Urinary bladder (tissue), 4 donors: ENCODE data around the gene PRKG1. TPM values are rescaled to one million over a fixed set of nuclear protein-coding genes. Genes with fewer than 3 reads are reported as not detected.

Experiments
- DNase-seq: peaks from one replicate; pipeline ENCODE4 v3.0.0-alpha.2; 2015; ENCODE audit errors: extremely low spot score
- H3K27ac ChIP-seq: one replicate; pipeline ENCODE4 v1.5.1; 2013; ENCODE audit warnings: low read depth, mild to moderate bottlenecking, moderate library complexity
- H3K36me3 ChIP-seq: one replicate; pipeline ENCODE4 v1.6.1; 2013; ENCODE audit warnings: mild to moderate bottlenecking, moderate library complexity; ENCODE audit not compliant: insufficient read depth
- H3K4me1 ChIP-seq: one replicate; pipeline ENCODE4 v1.6.1; 2013; ENCODE audit warnings: mild to moderate bottlenecking, moderate library complexity; ENCODE audit not compliant: insufficient read depth
- H3K4me3 ChIP-seq: one replicate; pipeline ENCODE4 v1.5.1; 2013; ENCODE audit warnings: low read depth, low read length
- WGBS: extraction: QIAGEN DNeasy Blood & Tissue Kit; methylation state at CpG from one replicate; pipeline ENCODE4 v1.1.7; 2013; 5-methylcytosine and 5-hydroxymethylcytosine counted together
- polyA plus RNA-seq: library from polyadenylated mRNA; stranded (reverse); fragments of 200-250 nt; gene quantifications from one replicate; pipeline ENCODE4 v1.2.3, GENCODE V29; 2013
- total RNA-seq: library from RNA; depleted of rRNA; stranded (reverse); fragments of >200 nt; gene quantifications from one replicate; pipeline ENCODE4 v1.2.3, GENCODE V29; 2014
- donor health status: healthy with polysubstance abuse.
- donor health status: healthy.

PRKG1 gene
- total and polyA plus RNA-seq, 2 donors: 17.1 to 126 TPM

DNA sequence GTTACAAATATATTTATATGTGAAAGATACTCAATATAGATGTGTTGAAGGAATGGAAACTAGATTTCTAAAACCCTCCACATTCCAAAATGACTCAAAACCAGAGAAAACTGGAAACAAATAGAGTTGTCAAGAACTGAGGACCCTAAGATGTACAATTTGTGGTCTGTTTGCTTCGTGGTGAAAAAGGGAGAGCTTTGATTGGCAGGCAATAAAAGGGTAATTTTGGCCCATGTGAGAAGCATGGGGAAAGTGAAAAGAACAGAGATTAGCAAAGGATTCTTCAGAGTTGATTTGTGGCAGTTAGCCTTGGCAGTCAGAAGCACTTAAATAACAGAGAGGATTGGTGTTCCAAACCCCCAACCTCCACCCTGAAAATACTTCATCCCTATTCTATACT lies 1202.7 kb downstream of the PRKG1 start:
- Histone ChIP-seq H3K36me3 (no peaks in the 10 kb centered on the region), H3K4me1 (no peaks in the 10 kb centered on the region), H3K4me3 (no peak overlapping the region), H3K27ac (no peak overlapping the region)
- 25% methylated on average over 1 of the region's 1 CpG for WGBS
- DNase-seq: no peak

DNA sequence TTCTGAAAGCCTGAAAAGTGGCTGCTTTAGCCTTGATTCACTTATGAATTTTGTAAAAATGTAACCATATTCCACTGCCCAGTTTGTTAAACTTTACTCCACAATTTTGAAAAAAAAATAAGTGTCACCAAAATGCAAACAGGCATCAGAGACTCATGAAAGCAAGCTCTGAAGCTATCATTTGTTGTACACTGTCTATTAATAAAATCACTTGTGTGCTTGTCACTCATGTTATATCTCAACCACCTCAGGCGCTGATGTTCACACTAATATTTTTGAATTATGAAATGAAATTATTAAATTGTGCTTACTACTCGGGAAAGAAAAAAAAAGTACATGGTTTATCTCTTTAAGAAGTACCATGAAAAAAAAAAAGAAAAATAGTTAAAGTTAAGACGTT lies 1205.3 kb downstream of the PRKG1 start:
- no peaks in the 10 kb centered on the region for H3K4me1 ChIP-seq
- no peak overlapping the region for H3K27ac ChIP-seq
- no peak for DNase-seq
- no peaks in the 10 kb centered on the region for H3K36me3 ChIP-seq
- no peak overlapping the region for H3K4me3 ChIP-seq
- 63% methylated on average over 3 of the region's 3 CpGs for WGBS

- WGBS: 69% methylated on average over 1 of the region's 1 CpG
- no peak for DNase-seq
These were observed 1205.8 kb downstream of the PRKG1 start for GRCh38 chr10:52280051-52280450.

GRCh38 chr10:52283174-52283573 lies 1208.9 kb downstream of the PRKG1 start:
- Histone ChIP-seq H3K27ac (no peak overlapping the region), H3K36me3 (peaks cover 2% of the 10 kb centered on the region), H3K4me3 (no peak overlapping the region), H3K4me1 (no peaks in the 10 kb centered on the region)
- no peak for DNase-seq
- WGBS: 87% methylated on average over 2 of the region's 2 CpGs

More at GRCh38 chr10:52280051-52280450, 1205.8 kb downstream of the PRKG1 start:
- H3K4me3 ChIP-seq: no peak overlapping the region
- H3K36me3 ChIP-seq: peaks cover 2% of the 10 kb centered on the region
- H3K4me1 ChIP-seq: no peaks in the 10 kb centered on the region
- no peak overlapping the region for H3K27ac ChIP-seq

DNA sequence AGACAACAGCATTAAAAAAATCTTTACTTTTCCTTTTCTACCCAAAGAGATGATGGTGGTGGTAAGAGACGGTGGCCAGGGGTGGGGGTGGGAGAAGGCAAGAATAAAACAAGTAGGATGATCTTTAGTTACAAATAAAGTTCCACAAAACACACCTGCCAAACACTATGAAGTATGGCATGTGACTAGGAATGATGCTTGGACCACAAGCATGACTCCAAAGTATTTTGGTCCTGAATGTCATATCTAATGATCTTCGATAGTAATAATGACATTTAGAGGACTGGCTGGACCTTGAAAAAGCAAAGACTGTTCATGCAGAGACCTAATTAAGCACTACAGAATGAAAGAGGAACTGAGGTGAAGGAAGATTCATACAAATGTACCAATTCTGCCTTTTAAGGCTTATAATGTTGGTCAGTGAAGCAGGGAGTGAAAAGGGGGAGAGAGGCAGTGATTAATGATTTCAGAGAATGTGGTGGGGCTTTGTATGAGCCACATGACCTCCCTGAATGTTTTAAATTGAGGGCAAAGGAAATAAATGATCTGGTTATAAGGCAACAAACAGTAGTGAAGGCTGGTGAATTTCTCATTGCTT lies 1210.2 kb downstream of the PRKG1 start:
- peaks cover 2% of the 10 kb centered on the region for H3K36me3 ChIP-seq
- no peak overlapping the region for H3K4me3 ChIP-seq
- no peak for DNase-seq
- H3K27ac ChIP-seq: no peak overlapping the region
- WGBS: 91% methylated on average over 2 of the region's 2 CpGs
- no peaks in the 10 kb centered on the region for H3K4me1 ChIP-seq

DNA sequence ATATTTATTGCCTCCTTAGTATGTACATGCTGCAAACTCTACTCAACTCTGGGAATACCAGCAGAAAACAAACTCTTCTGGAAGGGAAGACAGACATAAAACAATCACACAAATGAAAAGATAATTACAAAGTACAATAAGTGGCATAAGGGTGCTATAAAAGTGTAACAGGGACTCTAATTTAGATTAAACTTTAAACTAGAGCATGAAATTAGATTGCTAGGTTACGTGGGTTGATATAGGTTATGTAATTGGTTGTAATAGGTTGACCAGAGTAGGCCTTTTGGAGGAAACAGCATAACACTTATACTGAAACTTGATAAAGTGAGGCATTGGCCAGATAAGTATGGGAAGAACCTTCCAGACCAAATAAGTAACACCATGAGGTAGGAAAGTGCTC lies 1213.6 kb downstream of the PRKG1 start:
- no peak for DNase-seq
- H3K27ac ChIP-seq: no peak overlapping the region
- H3K4me1 ChIP-seq: no peaks in the 10 kb centered on the region
- H3K36me3 ChIP-seq: peaks cover 2% of the 10 kb centered on the region
- 98% methylated on average over 1 of the region's 1 CpG for WGBS
- no peak overlapping the region for H3K4me3 ChIP-seq

- Histone ChIP-seq H3K4me3 (no peak overlapping the region), H3K36me3 (no peaks in the 10 kb centered on the region), H3K27ac (no peak overlapping the region), H3K4me1 (no peaks in the 10 kb centered on the region)
- WGBS: 76% methylated on average over 4 of the region's 4 CpGs
- no peak for DNase-seq
These were observed 1223.5 kb downstream of the PRKG1 start for GRCh38 chr10:52297747-52298146.

DNA sequence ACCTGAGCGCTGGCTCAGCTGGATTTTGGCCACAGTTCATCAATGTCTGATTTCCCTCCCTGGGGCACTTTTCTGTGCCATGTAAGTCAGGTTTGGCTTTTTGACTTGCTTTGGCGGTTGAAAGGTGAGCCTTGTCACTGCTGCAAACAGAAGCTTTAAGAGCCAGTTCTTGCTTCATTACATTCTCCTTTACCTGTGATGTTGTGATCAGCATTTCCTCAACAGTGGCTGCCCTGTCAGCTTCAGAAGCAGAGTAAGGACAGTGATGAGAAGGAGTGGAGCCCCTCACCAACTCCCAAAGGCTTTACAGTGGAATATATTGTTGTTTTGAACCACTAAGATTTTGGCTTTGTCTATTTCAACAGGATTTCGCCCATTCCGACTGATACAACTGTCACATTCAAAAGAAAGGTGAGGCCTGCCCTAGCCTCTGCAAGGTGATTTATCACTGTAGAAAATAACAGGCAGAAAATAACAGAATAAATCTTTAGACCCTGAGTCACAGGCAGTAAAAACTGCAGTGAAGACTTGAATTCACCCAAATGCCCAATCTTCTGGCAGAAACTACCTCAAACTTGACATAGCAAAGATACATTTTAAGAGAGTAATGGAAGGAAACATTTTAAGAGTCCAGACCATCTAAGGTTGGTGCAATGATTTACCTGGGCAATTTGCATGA lies 1226.5 kb downstream of the PRKG1 start:
- Histone ChIP-seq H3K4me3 (no peak overlapping the region), H3K4me1 (no peaks in the 10 kb centered on the region), H3K27ac (no peak overlapping the region), H3K36me3 (no peaks in the 10 kb centered on the region)
- 85% methylated on average over 4 of the region's 4 CpGs for WGBS
- DNase-seq: no peak

GRCh38 chr10:52308251-52309031 lies 1234.2 kb downstream of the PRKG1 start:
- peak; percentile 46 for DNase-seq
- WGBS: 3% methylated on average over 40 of the region's 40 CpGs
- Histone ChIP-seq H3K36me3 (no peaks in the 10 kb centered on the region), H3K4me1 (no peaks in the 10 kb centered on the region), H3K27ac (no peak overlapping the region), H3K4me3 (peak overlapping the region; percentile 12)

- no peak for DNase-seq
- no peak overlapping the region for H3K4me3 ChIP-seq
- H3K36me3 ChIP-seq: no peaks in the 10 kb centered on the region
- WGBS: 23% methylated on average over 3 of the region's 3 CpGs
- H3K27ac ChIP-seq: no peak overlapping the region
- no peaks in the 10 kb centered on the region for H3K4me1 ChIP-seq
These were observed 1238.6 kb downstream of the PRKG1 start for GRCh38 chr10:52312942-52313255.

- DNase-seq: no peak
- WGBS: 6% methylated on average over 26 of the region's 26 CpGs
- Histone ChIP-seq H3K4me1 (no peaks in the 10 kb centered on the region), H3K27ac (no peak overlapping the region), H3K4me3 (peak overlapping the region; percentile 51), H3K36me3 (no peaks in the 10 kb centered on the region)
These were observed 1239.1 kb downstream of the PRKG1 start for GRCh38 chr10:52313256-52313932.

DNA sequence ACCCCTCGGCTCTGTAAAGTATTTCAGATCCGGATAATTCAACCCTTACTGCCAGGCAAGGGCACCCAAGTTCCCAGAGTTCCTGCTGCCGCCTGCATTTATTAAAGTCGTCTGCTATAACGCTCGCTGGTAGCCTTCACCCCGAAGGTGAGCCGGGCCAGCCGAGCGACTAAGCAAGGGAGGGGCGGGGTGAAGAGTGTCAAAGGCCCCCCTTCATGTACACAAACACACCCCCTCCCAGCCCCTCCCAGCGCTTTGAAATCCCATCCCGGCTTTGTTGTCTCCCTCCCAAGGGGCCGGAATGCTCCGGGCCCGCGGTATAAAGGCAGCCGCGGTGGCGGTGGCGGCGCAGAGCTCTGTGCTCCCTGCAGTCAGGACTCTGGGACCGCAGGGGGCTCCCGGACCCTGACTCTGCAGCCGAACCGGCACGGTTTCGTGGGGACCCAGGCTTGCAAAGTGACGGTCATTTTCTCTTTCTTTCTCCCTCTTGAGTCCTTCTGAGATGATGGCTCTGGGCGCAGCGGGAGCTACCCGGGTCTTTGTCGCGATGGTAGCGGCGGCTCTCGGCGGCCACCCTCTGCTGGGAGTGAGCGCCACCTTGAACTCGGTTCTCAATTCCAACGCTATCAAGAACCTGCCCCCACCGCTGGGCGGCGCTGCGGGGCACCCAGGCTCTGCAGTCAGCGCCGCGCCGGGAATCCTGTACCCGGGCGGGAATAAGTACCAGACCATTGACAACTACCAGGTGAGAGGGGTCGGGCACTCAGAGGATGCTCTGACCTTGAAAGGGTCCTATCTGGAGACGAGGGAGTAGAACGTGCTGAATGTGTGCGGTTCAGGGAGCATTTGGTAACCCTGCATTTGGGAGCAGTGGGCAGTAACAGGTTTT lies 1239.9 kb downstream of the PRKG1 start, which contains the start of gene DKK1:
Gene DKK1, plus strand, starts transcription at position 349 of the 889 bp plus-strand sequence. Its CDS starts 154 bp downstream, at position 503.
- Histone ChIP-seq H3K36me3 (no peaks in the 10 kb centered on the region), H3K27ac (no peak within 1 kb of the TSS), H3K4me3 (peak within 1 kb of the TSS; percentile 51), H3K4me1 (no peaks in the 10 kb centered on the region)
- no peak for DNase-seq
- under 1% methylated on average over 55 of the region's 55 CpGs for WGBS
